Stimulated activated naive CD8-positive, alpha-beta T cell treated with anti-CD3 and anti-CD28 coated beads, Interleukin-15, amount 100 ng/mL, for 72 hours (primary cell): ENCODE measurements around the gene RAC3.
A peak's percentile ranks its signal among the peaks of the same experiment; 100 is the strongest.

Experiments used
- ATAC-seq: fragments of 150-1000 bp; cut with Tn5 transposase; 2 replicates; pipeline ENCODE4 v1.10.0; 2021; ENCODE audit warnings: mild to moderate bottlenecking, moderate library complexity
- DNase-seq, 2 donors: peaks; one replicate each; pipeline ENCODE4 v3.0.0; 2021 to 2022
- H3K27ac Mint-ChIP-seq, 2 donors: one replicate each; pipeline ENCODE4 v1.8.0; 2022; ENCODE audit warnings: mild to moderate bottlenecking in 2 of 2, mixed read lengths in 2 of 2, moderate library complexity in 2 of 2
- H3K27me3 Mint-ChIP-seq: one replicate; pipeline ENCODE4 v1.8.0; 2022; ENCODE audit warnings: mixed read lengths
- H3K4me1 Mint-ChIP-seq: one replicate; pipeline ENCODE4 v1.8.0; 2022; ENCODE audit warnings: mild to moderate bottlenecking, mixed read lengths
- H3K4me3 Mint-ChIP-seq, 2 donors: one replicate each; pipeline ENCODE4 v1.8.0; 2022; ENCODE audit warnings: mild to moderate bottlenecking in 2 of 2, mixed read lengths in 2 of 2, moderate library complexity in 1 of 2
- H3K9me3 Mint-ChIP-seq, 2 donors: one replicate each; pipeline ENCODE4 v1.8.0; 2022; ENCODE audit warnings: mixed read lengths in 2 of 2

The RAC3 gene

GRCh38 chr17:82076018-82076784 lies 44.7 kb downstream of the RAC3 start:
- ATAC-seq (no peak), DNase-seq (no peak)
- Mint-ChIP-seq H3K27ac (no peak overlapping the region), H3K9me3 (no peaks in the 10 kb centered on the region), H3K27me3 (no peaks in the 10 kb centered on the region), H3K4me1 (no peaks in the 10 kb centered on the region), H3K4me3 (no peak overlapping the region)

- H3K27ac Mint-ChIP-seq, result no peak overlapping the region
- H3K9me3 Mint-ChIP-seq, result no peaks in the 10 kb centered on the region
- no peak for DNase-seq
- H3K4me1 Mint-ChIP-seq, result no peaks in the 10 kb centered on the region
- no peak overlapping the region for H3K4me3 Mint-ChIP-seq
- no peaks in the 10 kb centered on the region for H3K27me3 Mint-ChIP-seq
- peak; percentile 30 for ATAC-seq
Observed at GRCh38 chr17:82076785-82077591, 45.5 kb downstream of the RAC3 start.

GRCh38 chr17:82077617-82078358 lies 46.3 kb downstream of the RAC3 start:
- ATAC-seq (peak; percentile 14), DNase-seq (no peak)
- Mint-ChIP-seq H3K4me3 (no peak overlapping the region), H3K27me3 (no peaks in the 10 kb centered on the region), H3K9me3 (no peaks in the 10 kb centered on the region), H3K27ac (no peak overlapping the region), H3K4me1 (no peaks in the 10 kb centered on the region)

- no peaks in the 10 kb centered on the region for H3K27me3 Mint-ChIP-seq
- H3K27ac Mint-ChIP-seq, result no peak overlapping the region
- H3K9me3 Mint-ChIP-seq, result no peaks in the 10 kb centered on the region
- no peaks in the 10 kb centered on the region for H3K4me1 Mint-ChIP-seq
- ATAC-seq (no peak), DNase-seq (no peak)
- H3K4me3 Mint-ChIP-seq, result no peak overlapping the region
Observed at GRCh38 chr17:82078433-82078832, 47.0 kb downstream of the RAC3 start.

- Mint-ChIP-seq H3K9me3 (no peaks in the 10 kb centered on the region), H3K4me3 (no peak overlapping the region), H3K27me3 (no peaks in the 10 kb centered on the region), H3K4me1 (no peaks in the 10 kb centered on the region), H3K27ac (no peak overlapping the region)
- no peak for DNase-seq
- no peak for ATAC-seq
Observed at GRCh38 chr17:82079001-82079677, 47.7 kb downstream of the RAC3 start.

GRCh38 chr17:82080048-82080788 lies 48.7 kb downstream of the RAC3 start:
- H3K9me3 Mint-ChIP-seq, result no peaks in the 10 kb centered on the region
- no peak overlapping the region for H3K27ac Mint-ChIP-seq
- H3K4me1 Mint-ChIP-seq, result no peaks in the 10 kb centered on the region
- DNase-seq (no peak), ATAC-seq (no peak)
- H3K27me3 Mint-ChIP-seq, result no peaks in the 10 kb centered on the region
- no peak overlapping the region for H3K4me3 Mint-ChIP-seq

- Mint-ChIP-seq H3K27me3 (no peaks in the 10 kb centered on the region), H3K4me3 (no peak overlapping the region), H3K4me1 (no peaks in the 10 kb centered on the region), H3K27ac (peak overlapping the region in 1 of 2 donors; percentile 54), H3K9me3 (no peaks in the 10 kb centered on the region)
- ATAC-seq (no peak), DNase-seq (no peak)
Observed at GRCh38 chr17:82080789-82081464, 49.4 kb downstream of the RAC3 start.

- Mint-ChIP-seq H3K4me3 (no peak overlapping the region), H3K4me1 (no peaks in the 10 kb centered on the region), H3K27ac (no peak overlapping the region), H3K9me3 (no peaks in the 10 kb centered on the region), H3K27me3 (no peaks in the 10 kb centered on the region)
- DNase-seq (no peak), ATAC-seq (no peak)
Observed at GRCh38 chr17:82081546-82081945, 50.1 kb downstream of the RAC3 start.

GRCh38 chr17:82081966-82082365 lies 50.5 kb downstream of the RAC3 start:
- H3K27ac Mint-ChIP-seq, result no peak overlapping the region
- no peak overlapping the region for H3K4me3 Mint-ChIP-seq
- DNase-seq, result no peak
- H3K4me1 Mint-ChIP-seq, result no peaks in the 10 kb centered on the region
- no peaks in the 10 kb centered on the region for H3K27me3 Mint-ChIP-seq
- ATAC-seq, result no peak
- no peaks in the 10 kb centered on the region for H3K9me3 Mint-ChIP-seq

GRCh38 chr17:82082456-82082855 lies 51.0 kb downstream of the RAC3 start:
- H3K27me3 Mint-ChIP-seq, result no peaks in the 10 kb centered on the region
- ATAC-seq (no peak), DNase-seq (no peak)
- H3K4me1 Mint-ChIP-seq, result no peaks in the 10 kb centered on the region
- no peak overlapping the region for H3K27ac Mint-ChIP-seq
- H3K4me3 Mint-ChIP-seq, result no peak overlapping the region
- no peaks in the 10 kb centered on the region for H3K9me3 Mint-ChIP-seq

- no peak overlapping the region for H3K27ac Mint-ChIP-seq
- ATAC-seq (no peak), DNase-seq (no peak)
- H3K4me1 Mint-ChIP-seq, result no peaks in the 10 kb centered on the region
- no peaks in the 10 kb centered on the region for H3K27me3 Mint-ChIP-seq
- H3K4me3 Mint-ChIP-seq, result no peak overlapping the region
- H3K9me3 Mint-ChIP-seq, result no peaks in the 10 kb centered on the region
Observed at GRCh38 chr17:82083009-82083408, 51.5 kb downstream of the RAC3 start.
